Measurements from ENCODE around the gene VAC14.
"Not testable (repeated sequence)": the region's sequence is repeated elsewhere in the genome, so short reads cannot be mapped to it uniquely, and the experiment has no call there.

The VAC14 gene

GRCh38 chr16:70678121-70678897, 122.6 kb downstream of the VAC14 start:
- no peak for DNase-seq

- DNase-seq: no peak
Measured at GRCh38 chr16:70677499-70678120, 123.3 kb downstream of the VAC14 start.

GRCh38 chr16:70676675-70677498, 124.1 kb downstream of the VAC14 start:
- DNase-seq: no peak

GRCh38 chr16:70675851-70676513, 125.0 kb downstream of the VAC14 start:
- DNase-seq: no peak

- no peak for DNase-seq
Measured at GRCh38 chr16:70674221-70675014, 126.5 kb downstream of the VAC14 start.

- DNase-seq: not testable (repeated sequence)
Measured at GRCh38 chr16:70670938-70671337, 130.0 kb downstream of the VAC14 start.

GRCh38 chr16:70670175-70670574, 130.8 kb downstream of the VAC14 start:
- no peak for DNase-seq

GRCh38 chr16:70665806-70666735, 134.9 kb downstream of the VAC14 start:
- no peak for DNase-seq

GRCh38 chr16:70665113-70665694, 135.8 kb downstream of the VAC14 start:
- no peak for DNase-seq

- DNase-seq: no peak
Measured at GRCh38 chr16:70664325-70665112, 136.4 kb downstream of the VAC14 start.

GRCh38 chr16:70663524-70664324, 137.2 kb downstream of the VAC14 start:
- no peak for DNase-seq

GRCh38 chr16:70662991-70663523, 137.9 kb downstream of the VAC14 start:
- DNase-seq: no peak

- no peak for DNase-seq
Measured at GRCh38 chr16:70661918-70662641, 138.9 kb downstream of the VAC14 start.

- DNase-seq: no peak
Measured at GRCh38 chr16:70661534-70661917, 139.4 kb downstream of the VAC14 start.

GRCh38 chr16:70660672-70661350, 140.1 kb downstream of the VAC14 start:
- no peak for DNase-seq

GRCh38 chr16:70659953-70660671, 140.8 kb downstream of the VAC14 start:
- DNase-seq: no peak

- DNase-seq: no peak
Measured at GRCh38 chr16:70659546-70659945, 141.4 kb downstream of the VAC14 start.
